Stimulated activated CD8-positive, alpha-beta memory T cell treated with anti-CD3 and anti-CD28 coated beads, Interleukin-4, amount 100 ng/mL, for 1 hour (primary cell): ENCODE results near the gene TAGLN3.
"Not testable (repeated sequence)": the region's sequence is repeated elsewhere in the genome, so short reads cannot be mapped to it uniquely, and the experiment has no call there.

Experiments
- DNase-seq, 2 donors: peaks; one replicate each; pipeline ENCODE4 v3.0.0-alpha.2; 2020; ENCODE audit warnings: low read depth in 2 of 2, low spot score in 1 of 2

TAGLN3 gene

DNA sequence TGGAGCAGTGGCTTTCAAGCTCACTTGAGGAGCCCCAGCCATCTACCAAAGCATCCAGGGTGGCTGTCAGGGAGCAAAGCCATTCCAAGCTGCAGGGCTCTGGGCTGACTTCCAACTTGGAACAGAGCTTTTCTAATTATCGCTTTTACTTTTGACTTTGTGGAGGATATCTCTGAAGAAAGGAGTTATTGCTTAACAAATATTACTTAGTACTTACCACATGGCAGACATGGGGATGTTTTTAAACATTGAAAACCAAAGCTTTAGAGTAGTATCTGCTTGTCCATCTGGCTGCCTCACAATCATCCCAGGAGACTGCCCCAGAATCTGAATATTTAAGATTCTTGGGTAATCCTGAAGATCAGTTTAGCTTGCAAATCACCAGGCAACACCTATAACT, 8.9 kb downstream of the TAGLN3 start:
- DNase-seq: no peak

DNA sequence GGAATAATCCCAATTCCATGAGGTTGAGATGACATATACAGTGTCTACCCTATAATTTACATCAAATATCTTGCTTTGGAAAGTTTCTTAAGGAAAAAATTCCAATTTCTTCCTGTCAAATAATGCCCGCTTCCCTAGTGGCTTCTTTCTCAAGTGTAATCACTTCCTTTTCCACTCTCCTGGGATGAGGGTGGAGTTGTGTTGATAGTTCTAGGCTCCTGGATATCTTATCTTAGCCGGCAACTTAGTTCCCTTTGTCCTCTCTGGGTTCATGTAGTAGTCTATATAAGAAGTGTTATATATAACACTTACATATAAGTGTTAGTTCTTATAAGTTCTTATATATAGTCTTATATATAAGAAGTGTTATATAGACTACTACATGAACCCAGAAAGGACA, 10.9 kb downstream of the TAGLN3 start:
- no peak for DNase-seq

DNA sequence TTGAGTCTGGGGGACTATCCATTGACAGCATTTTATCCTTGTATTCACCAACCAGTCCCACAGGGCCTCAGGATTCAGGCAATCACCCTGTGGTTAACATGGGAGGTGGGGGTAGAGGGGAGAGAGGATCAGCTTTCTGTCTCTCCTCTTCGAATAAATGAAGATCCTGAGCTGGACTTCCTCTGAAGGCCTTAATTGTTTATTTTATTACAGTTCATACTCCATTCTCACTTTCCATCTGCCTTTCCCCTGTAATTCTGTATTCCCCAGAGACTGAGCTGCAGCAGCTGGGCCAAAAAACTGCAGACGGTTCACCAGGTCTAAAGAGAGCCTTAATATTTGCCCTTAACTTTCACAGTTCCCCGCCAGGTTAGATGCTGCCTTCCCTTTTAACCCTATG, 11.9 kb downstream of the TAGLN3 start:
- DNase-seq: no peak

DNA sequence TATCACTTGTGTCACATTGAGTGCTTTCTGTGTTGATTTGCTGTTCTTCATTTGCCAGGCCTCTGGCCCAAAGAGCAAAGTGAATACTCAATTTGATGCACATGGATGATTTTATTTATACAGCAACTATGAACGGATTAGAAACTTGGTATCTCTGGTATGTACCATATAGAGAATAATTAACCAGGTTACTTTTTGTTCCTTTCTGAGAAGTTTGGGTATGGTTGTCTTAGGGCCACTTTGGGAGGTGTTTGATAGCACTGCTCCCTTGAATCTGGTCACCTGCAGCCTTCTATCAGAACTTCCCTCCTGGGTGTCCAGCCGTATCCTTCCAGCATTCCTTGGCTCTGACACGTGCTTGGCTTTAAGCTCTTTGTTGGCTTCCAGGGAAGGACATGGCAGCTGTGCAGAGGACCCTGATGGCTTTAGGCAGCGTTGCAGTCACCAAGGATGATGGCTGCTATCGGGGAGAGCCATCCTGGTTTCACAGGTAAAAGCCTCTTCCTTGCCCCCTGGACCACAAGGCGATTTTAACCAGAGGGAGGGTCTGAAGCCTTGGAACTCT, 12.7 kb downstream of the TAGLN3 start:
- DNase-seq: no peak

DNA sequence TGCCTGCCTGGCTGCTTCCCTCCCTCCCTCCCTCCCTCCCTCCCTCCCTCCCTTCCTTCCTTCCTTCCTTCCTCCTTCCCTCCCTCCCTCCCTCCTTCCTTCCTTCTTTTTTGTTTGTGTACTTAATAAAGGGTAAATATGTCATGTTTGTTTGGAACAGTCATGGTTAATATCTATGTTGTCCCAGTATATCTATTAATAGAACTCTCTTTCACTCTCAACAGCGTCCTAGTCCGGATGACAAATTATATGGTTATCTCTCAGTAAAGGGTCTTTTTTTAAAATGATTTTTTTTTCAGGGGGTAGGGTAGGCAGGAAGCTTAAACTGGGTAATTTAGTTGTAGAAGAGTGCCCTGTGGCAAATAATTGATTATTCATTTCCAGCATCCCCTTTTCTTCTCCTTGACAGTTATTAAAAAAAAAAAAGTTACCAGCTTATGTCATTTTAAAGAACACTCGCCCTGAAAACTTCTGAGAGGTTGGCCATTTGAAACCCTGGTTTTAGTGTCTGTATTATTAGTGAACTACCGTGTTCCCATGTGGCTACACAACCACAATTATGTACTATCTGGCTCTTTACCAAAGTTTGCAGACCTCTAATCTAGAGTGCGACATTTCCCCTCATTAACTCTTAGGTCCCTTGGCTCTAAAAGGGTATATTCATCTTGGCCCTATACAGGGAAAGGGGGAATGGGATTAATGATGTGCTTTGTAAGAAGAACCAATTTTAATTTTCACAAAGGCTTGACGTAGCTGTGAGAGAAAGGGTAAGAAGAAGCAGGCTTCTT, 13.7 kb downstream of the TAGLN3 start:
- no peak for DNase-seq

DNA sequence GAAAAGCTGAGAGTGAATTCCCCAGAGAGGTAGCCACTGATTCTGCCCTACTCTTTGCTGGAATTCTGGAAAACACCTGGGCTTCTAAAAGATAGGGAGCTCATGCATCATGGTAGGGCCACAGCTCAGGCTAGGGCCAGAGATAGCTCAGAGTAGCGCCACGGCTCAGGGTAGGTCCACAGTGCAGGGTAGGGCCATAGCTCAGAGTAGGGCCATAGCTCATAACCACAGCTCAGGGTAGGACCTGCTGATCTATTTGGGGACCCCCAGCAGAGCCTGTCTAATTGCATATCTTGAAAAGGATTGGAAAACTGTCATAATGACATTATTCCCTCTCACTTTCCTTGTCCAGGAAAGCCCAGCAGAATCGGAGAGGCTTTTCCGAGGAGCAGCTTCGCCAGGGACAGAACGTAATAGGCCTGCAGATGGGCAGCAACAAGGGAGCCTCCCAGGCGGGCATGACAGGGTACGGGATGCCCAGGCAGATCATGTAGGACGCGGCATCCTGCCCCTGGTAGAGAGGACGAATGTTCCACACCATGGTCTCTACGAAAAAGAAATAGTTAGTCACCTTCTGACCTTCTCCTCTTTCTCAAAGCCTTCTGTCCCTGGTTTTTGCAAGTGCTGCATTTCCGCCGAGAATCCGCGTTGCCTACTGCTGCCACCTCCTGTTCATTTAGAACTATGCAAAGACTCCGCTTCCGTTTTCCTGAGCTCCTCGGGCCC, 14.5 kb downstream of the TAGLN3 start:
- DNase-seq: peak in 1 of 2 donors; percentile 21

DNA sequence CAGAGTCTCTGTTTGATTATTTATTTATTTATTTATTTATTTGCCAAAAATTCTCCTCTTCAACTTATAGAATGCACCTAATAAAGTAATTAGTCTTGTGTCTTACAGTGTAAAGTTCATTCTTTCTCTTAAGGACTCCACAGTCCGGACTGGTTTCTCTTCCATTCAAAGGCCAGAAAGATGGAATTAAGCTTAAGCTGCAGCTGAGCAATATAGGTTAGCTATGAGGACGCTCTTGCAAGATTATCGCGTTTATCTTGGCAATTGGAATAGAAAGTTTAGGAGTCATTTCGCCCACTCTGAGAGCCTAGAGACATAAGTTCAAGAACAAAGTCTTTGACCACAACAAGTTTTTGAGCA, 15.0 kb downstream of the TAGLN3 start:
- DNase-seq: no peak

DNA sequence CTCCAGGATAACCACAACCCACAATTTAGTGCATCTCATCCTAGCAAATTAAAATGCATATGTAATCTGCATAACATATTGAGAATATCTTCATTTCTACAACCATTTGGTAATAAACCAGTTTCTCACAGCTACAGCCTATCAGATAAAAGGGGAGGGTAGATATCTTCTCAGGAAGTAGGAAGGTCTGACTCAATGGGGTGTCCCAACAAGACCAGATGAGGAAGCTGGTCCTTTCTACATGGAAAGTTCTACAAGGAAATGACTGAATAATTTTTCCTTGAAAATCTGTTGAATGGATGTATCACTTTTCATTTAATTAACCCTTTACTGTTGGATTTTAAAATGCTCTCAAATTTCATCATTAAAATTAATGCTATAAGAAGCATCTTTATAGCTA, 18.4 kb downstream of the TAGLN3 start:
- DNase-seq: no peak

DNA sequence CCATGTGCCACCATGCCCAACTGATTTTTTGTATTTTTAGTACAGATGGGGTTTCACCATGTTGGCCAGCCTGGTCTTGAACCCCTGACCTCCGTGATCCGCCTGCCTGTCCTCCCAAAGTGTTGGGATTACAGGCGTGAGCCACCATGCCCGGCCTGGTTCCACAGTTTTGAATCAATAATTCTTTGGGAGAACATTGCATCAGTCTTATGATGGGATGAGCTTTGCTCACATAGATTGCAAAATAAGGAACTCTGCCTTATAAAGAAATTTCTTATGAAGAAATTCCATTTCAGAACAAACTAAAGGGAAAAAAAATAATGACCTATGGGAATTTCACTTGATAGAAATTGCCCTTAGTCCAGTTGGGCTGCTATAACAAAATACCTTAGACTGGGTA, 20.0 kb downstream of the TAGLN3 start:
- DNase-seq: no peak

DNA sequence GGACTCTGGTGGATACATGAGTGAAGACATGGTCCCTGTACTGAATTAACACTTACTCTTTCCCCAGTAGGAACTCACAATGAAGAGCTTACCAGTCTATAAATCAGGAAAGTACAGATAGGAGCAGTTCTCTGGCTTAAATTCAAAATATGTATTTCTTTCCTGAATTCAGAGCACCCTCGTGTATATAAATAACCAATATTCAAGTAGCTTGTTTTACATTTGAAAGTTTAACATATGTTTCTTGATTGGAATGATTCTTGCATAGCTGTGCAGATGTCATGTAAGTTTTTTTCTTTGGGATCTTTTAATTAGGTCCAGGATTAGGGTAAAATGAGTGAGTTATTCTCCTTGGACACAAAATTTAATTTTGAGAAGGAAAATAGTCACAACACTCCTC, 21.0 kb downstream of the TAGLN3 start:
- no peak for DNase-seq

DNA sequence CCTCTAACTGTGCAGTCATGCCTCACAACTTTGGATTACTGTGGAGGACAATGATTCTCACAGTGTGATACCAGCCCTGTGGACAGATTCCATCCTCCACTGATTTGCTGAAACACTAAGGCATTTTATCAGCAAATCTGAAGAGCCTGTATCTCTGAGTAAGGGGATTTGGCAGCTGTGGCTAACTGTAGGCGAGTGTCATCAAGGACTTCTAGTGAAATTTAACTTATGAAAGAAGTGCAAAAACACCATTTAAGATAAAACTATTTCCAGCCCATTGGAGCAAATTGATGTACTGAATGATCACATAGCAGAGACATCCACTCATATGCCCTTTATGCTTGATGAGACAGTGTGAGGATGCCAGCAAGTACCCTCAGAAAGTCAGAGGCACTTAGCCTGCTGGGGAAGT, 22.0 kb downstream of the TAGLN3 start:
- DNase-seq: no peak

DNA sequence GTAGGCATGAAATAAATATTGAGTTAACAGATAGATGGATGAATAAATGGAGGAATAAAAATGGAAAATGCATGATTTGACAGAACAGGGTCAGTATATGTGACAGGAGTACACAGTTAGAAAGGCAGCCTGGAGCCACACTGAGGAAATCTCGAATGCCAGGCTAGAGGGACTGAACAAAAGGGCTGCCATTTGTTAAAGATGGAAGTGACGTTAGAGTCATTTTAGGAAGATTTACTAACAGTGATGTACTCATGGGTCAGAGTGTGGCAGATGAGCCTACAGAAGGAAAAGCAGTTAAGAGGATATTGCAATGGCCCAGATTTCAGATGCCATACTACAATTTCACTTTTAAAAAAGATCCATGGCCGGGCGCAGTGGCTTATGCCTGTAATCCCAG, 28.4 kb downstream of the TAGLN3 start:
- DNase-seq: no peak

DNA sequence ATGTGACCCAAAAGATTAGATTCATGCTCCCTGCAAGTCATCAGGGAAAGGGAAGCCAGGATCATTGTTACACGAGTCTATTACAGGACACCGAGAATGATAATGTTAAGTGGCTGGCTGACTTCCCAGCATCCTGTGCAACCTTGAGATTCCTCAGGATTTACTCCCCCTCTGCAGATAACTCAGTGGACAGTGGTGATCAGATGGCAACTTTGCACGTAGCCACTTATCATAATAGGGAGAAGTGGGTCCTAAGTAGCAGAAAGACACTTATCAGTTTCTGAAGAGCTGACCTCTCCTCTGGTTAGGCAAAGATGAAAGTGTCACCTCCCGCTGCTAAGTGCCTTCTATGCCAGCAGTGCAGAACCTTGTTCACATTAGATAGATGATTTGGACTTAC, 29.1 kb downstream of the TAGLN3 start:
- no peak for DNase-seq

DNA sequence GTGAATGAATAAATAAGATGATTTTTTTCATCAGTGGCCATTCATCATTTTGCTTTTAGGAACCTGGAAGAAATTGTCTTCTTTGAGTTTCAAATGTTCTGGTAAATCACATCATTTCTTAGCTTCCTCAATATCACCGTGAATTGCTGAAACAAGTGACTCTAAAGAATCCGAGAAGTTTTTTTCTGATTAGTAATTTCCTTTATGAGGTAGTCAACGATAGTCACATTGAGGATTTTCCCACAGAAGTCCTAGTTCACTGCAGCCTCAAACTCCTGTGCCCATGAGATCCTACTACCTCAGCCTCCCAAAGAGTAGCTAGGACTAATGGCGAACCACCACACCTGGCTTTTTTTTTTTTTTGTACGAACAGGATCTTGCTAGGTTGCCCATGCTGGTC, 32.2 kb downstream of the TAGLN3 start:
- no peak for DNase-seq

DNA sequence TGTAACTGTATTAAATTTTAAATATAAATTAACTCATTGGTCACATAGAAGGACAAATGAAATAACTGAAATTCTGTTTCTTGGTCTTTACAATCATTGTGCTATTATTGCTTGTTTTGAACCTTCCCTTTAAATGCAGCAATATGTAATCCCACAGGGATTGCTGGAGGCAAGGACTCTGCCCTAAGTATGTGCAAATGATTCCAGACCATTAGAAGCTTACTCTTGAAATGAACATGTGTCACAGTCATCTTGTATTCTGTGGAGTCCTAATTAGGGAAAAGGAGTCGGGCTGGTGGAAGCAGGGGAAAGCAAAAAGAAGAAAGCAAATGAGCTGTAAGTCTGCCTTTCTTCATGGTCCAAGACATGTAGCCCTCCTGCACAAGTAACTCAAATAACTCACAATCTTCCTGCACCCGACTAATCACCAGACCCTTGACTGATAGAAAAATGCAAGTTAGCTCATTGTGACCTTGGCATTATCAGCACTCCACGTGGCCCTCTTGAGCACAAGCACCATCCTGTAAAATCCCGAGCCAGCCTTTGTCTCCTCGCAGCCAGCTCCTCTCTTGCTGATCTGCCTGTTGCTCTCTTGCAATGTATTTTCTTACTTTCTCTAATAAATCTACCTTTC, 33.5 kb downstream of the TAGLN3 start:
- DNase-seq: no peak

DNA sequence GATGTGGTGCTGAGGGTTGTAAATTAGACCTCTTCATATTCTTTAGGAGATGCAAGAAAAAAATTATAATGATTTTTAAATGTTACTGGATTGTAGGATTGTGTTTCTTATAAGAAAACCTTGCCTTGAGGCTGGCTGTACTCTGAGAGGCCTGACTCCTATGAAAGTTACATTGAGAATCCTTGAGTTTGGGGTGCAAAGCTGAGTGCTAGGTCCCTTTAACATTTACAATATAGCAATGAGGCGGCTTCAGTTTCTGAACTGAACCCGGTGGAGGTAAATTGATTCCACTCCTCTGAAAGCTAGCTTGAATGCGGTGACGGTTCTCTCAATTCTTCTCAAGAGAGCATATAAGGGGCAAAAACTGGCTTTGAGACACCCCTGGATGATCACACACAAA, 35.7 kb downstream of the TAGLN3 start, which contains the start of gene TMPRSS7:
Gene TMPRSS7 (plus strand): TSS at position 301 of the 400 bp plus-strand sequence. CDS start 110 bp downstream, outside the sequence.
- DNase-seq: no peak

DNA sequence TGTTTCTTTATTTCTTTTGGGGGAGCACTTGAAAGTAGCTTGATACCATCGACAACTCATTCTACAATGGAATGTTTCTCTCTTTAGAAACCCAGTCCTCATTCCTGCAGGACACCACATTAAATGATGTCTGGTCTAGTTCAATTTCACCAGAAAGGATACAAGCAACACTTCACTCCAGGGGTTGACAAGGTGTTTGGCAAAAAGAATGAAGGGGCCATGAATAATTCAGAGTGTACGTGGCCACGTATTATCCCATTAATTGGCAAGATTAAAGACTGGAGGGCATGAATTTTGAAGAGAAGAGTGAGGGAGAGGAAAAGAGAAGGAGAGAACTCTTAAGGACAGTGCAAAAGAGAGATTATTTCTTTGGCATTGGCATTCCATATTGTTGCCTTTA, 36.5 kb downstream of the TAGLN3 start:
- no peak for DNase-seq

DNA sequence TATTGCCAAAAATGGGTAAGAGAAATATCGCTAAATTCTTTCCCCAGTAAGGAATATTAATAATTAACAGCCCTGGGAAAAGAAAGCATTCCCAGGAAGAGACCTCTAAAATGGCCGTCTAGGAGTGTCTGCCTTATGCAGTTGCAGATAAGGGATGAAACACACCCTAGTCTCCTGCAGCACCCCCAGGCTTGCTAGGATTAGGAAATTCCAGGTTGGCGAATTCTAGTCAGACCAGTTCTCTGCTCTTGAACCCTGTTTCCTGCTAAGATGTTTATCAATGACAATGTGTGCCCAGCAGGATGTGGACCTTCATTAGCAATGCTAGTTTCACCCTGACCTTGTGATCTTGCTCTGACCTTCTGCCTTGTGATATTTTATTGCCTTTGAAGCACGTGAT, 38.5 kb downstream of the TAGLN3 start:
- not testable (repeated sequence) for DNase-seq

DNA sequence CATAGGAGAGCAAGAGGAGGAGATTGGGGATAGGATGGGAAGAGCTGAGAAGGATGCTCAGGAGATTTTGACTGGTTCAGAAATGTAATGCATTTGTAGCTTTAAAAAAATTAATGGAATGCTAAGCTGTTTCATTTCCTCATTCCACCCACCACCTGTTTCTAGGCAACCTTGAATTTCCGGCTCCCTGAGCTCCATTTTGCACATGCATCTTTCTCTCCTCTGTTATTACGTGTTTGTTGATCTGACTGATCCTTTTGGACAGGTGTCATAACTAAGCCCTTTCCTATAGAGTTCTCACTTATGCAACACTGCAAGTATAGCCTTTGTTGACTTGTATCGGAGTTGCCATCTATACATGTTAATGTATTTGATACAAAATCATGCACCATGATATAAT, 40.1 kb downstream of the TAGLN3 start:
- no peak for DNase-seq

DNA sequence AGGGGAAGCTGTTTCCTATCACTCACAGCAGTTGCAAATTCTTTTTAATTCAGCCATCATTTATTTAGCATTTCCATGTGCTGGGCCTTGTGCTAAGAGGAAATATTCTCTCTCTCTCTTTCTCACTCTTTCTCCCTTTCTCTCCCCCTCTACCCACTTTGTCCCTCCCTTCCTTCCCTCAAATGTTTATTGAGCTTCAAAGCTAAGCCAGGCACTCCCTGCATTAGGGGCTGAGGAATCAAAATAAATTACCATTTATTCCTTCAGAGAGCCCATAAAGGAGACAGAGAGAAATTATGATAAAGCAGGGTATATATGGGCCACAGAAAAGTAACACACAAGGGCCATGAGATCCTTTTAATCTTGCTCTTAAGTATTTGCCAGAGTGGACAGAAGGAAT, 42.6 kb downstream of the TAGLN3 start:
- DNase-seq: no peak

DNA sequence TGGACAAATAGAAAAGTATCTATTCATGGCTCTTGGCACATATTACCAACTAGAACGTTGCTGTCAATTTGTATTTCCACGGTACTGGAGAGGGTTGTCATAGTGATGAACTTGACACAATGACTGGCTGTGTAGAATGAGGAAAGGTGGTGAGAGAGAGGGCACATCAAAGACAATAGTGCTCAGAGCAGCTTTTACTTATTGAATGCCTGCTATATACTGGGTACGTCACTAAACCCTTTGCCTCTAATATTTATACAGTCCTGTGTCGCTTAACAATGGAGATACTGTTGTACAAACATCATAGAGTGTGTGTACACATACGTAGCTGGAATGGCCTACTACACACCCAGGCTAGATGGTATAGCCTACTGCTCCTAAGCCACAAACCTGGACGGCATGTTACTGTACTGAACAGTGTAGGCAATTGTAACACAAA, 44.1 kb downstream of the TAGLN3 start:
- no peak for DNase-seq
